ENCODE results near the gene DNAJC16. TPM values are rescaled to one million over a fixed set of nuclear protein-coding genes. Genes with fewer than 3 reads are reported as not detected.

DNAJC16 gene
- total RNA-seq, 2 donors from 2014 or later: 23.1 to 31.6 TPM

GRCh38 chr1:15541231-15541792 lies 14.7 kb downstream of the DNAJC16 start:
- Histone ChIP-seq H3K9ac (ENCODE audit: extremely low read depth, low read length, poor library complexity, severe bottlenecking) (no peak overlapping the region), H3K36me3 (ENCODE audit: control insufficient read depth, insufficient read depth, low read length) (peaks cover 86% of the 10 kb centered on the region), H3K4me1 (ENCODE audit: control insufficient read depth, insufficient read depth, low read length) (no peaks in the 10 kb centered on the region), H3K27me3 (ENCODE audit: control insufficient read depth, insufficient read depth, low read length, poor library complexity, severe bottlenecking) (no peaks in the 10 kb centered on the region), H3K27ac (ENCODE audit: low read depth, low read length) (no peak overlapping the region), H3K9me3 (ENCODE audit: control insufficient read depth, low read length) (no peaks in the 10 kb centered on the region), H3K4me3 (ENCODE audit: low read length) (no peak overlapping the region)
- no peaks in the 10 kb centered on the region for H3K4me1 Mint-ChIP-seq
- no peak for TF ChIP-seq CTCF (conservative IDR thresholded peaks at IDR 0.05)
- WGBS, 2 experiments (ENCODE audit: insufficient coverage in 1 of 2, insufficient read length in 1 of 2): 94 to 96% methylated on average over 4 of the region's 4 CpGs
- H3K27me3 Mint-ChIP-seq (ENCODE audit: insufficient read depth): no peaks in the 10 kb centered on the region
- no peak overlapping the region for H3K27ac Mint-ChIP-seq
- H3K9me3 Mint-ChIP-seq: no peaks in the 10 kb centered on the region
- no peak overlapping the region for H3K4me3 Mint-ChIP-seq
- H3K36me3 Mint-ChIP-seq (ENCODE audit: low read depth): peaks cover 72% of the 10 kb centered on the region
- no peak for DNase-seq

GRCh38 chr1:15542388-15543250 lies 16.0 kb downstream of the DNAJC16 start:
- Histone ChIP-seq H3K4me1 (ENCODE audit: control insufficient read depth, insufficient read depth, low read length) (no peaks in the 10 kb centered on the region), H3K36me3 (ENCODE audit: control insufficient read depth, insufficient read depth, low read length) (peaks cover 86% of the 10 kb centered on the region), H3K4me3 (ENCODE audit: low read length) (no peak overlapping the region), H3K27me3 (ENCODE audit: control insufficient read depth, insufficient read depth, low read length, poor library complexity, severe bottlenecking) (no peaks in the 10 kb centered on the region), H3K9ac (ENCODE audit: extremely low read depth, low read length, poor library complexity, severe bottlenecking) (no peak overlapping the region), H3K27ac (ENCODE audit: low read depth, low read length) (no peak overlapping the region), H3K9me3 (ENCODE audit: control insufficient read depth, low read length) (no peaks in the 10 kb centered on the region)
- WGBS, 2 experiments (ENCODE audit: insufficient coverage in 1 of 2, insufficient read length in 1 of 2): 90 to 100% methylated on average over 5 to 7 of the region's 7 CpGs
- H3K9me3 Mint-ChIP-seq: no peaks in the 10 kb centered on the region
- peaks cover 68% of the 10 kb centered on the region for H3K36me3 Mint-ChIP-seq (ENCODE audit: low read depth)
- peak; percentile 14 for DNase-seq
- H3K4me1 Mint-ChIP-seq: no peaks in the 10 kb centered on the region
- no peak overlapping the region for H3K4me3 Mint-ChIP-seq
- H3K27ac Mint-ChIP-seq: no peak overlapping the region
- no peak for TF ChIP-seq CTCF (conservative IDR thresholded peaks at IDR 0.05)
- H3K27me3 Mint-ChIP-seq (ENCODE audit: insufficient read depth): no peaks in the 10 kb centered on the region

GRCh38 chr1:15543251-15543588 lies 16.6 kb downstream of the DNAJC16 start:
- Mint-ChIP-seq H3K4me1 (no peaks in the 10 kb centered on the region), H3K9me3 (no peaks in the 10 kb centered on the region), H3K36me3 (ENCODE audit: low read depth) (peaks cover 70% of the 10 kb centered on the region), H3K27ac (no peak overlapping the region), H3K4me3 (no peak overlapping the region), H3K27me3 (ENCODE audit: insufficient read depth) (no peaks in the 10 kb centered on the region)
- no peak for TF ChIP-seq CTCF (conservative IDR thresholded peaks at IDR 0.05)
- 91 to 100% methylated on average over 3 to 5 of the region's 5 CpGs for WGBS, 2 experiments (ENCODE audit: insufficient coverage in 1 of 2, insufficient read length in 1 of 2)
- Histone ChIP-seq H3K36me3 (ENCODE audit: control insufficient read depth, insufficient read depth, low read length) (peaks cover 87% of the 10 kb centered on the region), H3K9me3 (ENCODE audit: control insufficient read depth, low read length) (no peaks in the 10 kb centered on the region), H3K27me3 (ENCODE audit: control insufficient read depth, insufficient read depth, low read length, poor library complexity, severe bottlenecking) (no peaks in the 10 kb centered on the region), H3K9ac (ENCODE audit: extremely low read depth, low read length, poor library complexity, severe bottlenecking) (no peak overlapping the region), H3K27ac (ENCODE audit: low read depth, low read length) (no peak overlapping the region), H3K4me1 (ENCODE audit: control insufficient read depth, insufficient read depth, low read length) (no peaks in the 10 kb centered on the region), H3K4me3 (ENCODE audit: low read length) (no peak overlapping the region)
- peak; percentile 10 for DNase-seq
